SK-N-SH treated with all-trans-retinoic acid at 6 μM for 48 hours (cell line): ENCODE measurements around the gene COL19A1.
A peak's percentile ranks its signal among the peaks of the same experiment; 100 is the strongest.

ENCODE experiments used
- ATAC-seq: fragments of 200-7000 bp; cut with Tn5 transposase; 3 replicates; pipeline ENCODE4 v1.9.1; 2020; ENCODE audit warnings: mild to moderate bottlenecking, moderate library complexity
- ARNTL ChIP-seq: fragments of 450-650 bp; formaldehyde crosslinking; IDR thresholded peaks from 2 replicates; pipeline ENCODE4 v1.5.0; 2020; ENCODE audit warnings: low read depth, mild to moderate bottlenecking, moderate library complexity, borderline replicate concordance
- BACH2 ChIP-seq: fragments of 250-450 bp; sonication (Bioruptor Pico); IDR thresholded peaks from 2 replicates; pipeline ENCODE4 v1.9.0; 2021; ENCODE audit warnings: mild to moderate bottlenecking, borderline replicate concordance
- CREB5 ChIP-seq: fragments of 250-450 bp; sonication (Bioruptor Pico); IDR thresholded peaks from 2 replicates; pipeline ENCODE4 v1.5.1; 2020; ENCODE audit warnings: low read depth, mild to moderate bottlenecking, moderate library complexity
- CSRNP3 ChIP-seq: fragments of 250-450 bp; sonication (Bioruptor Pico); IDR thresholded peaks from 2 replicates; pipeline ENCODE4 v1.5.1; 2021; ENCODE audit warnings: mild to moderate bottlenecking, moderate library complexity
- GLIS3 ChIP-seq: fragments of 250-450 bp; sonication (Bioruptor Pico); IDR thresholded peaks from 2 replicates; pipeline ENCODE4 v1.5.0; 2020; ENCODE audit warnings: mild to moderate bottlenecking, moderate library complexity
- ISL1 ChIP-seq: fragments of 250-450 bp; sonication (Bioruptor Pico); IDR thresholded peaks from 2 replicates; pipeline ENCODE4 v2.1.2; 2022; ENCODE audit warnings: mild to moderate bottlenecking, moderate library complexity
- OSR1 ChIP-seq: fragments of 250-450 bp; sonication (Bioruptor Pico); IDR thresholded peaks from 2 replicates; pipeline ENCODE4 v1.8.0; 2022; ENCODE audit warnings: moderate library complexity, mild to moderate bottlenecking, inconsistent platforms
- PATZ1 ChIP-seq: fragments of 250-450 bp; sonication (Bioruptor Pico); IDR thresholded peaks from 2 replicates; pipeline ENCODE4 v1.8.0; 2020; ENCODE audit warnings: mild to moderate bottlenecking, moderate library complexity, borderline replicate concordance
- POU6F1 ChIP-seq: fragments of 250-450 bp; sonication (Bioruptor Pico); IDR thresholded peaks from 2 replicates; pipeline ENCODE4 v1.8.0; 2021; ENCODE audit warnings: low read depth, mild to moderate bottlenecking, moderate library complexity, borderline replicate concordance
- PPARA ChIP-seq: fragments of 250-450 bp; sonication (Bioruptor Pico); IDR thresholded peaks from 2 replicates; pipeline ENCODE4 v1.5.0; 2020; ENCODE audit warnings: mild to moderate bottlenecking, borderline replicate concordance
- RARB ChIP-seq: fragments of 250-450 bp; sonication (Bioruptor Pico); IDR thresholded peaks from 2 replicates; pipeline ENCODE4 v1.8.0; 2021; ENCODE audit warnings: mild to moderate bottlenecking, moderate library complexity
- SNAI2 ChIP-seq: fragments of 250-450 bp; sonication (Bioruptor Pico); IDR thresholded peaks from 2 replicates; pipeline ENCODE4 v1.5.0; 2020; ENCODE audit warnings: mild to moderate bottlenecking, moderate library complexity
- TCF4 ChIP-seq: fragments of 250-450 bp; sonication (Bioruptor Pico); IDR thresholded peaks from 2 replicates; pipeline ENCODE4 v1.8.0; 2021; ENCODE audit warnings: mild to moderate bottlenecking, moderate library complexity, borderline replicate concordance
- TSHZ2 ChIP-seq: fragments of 250-450 bp; sonication (Bioruptor Pico); IDR thresholded peaks from 2 replicates; pipeline ENCODE4 v1.5.0; 2020; ENCODE audit warnings: mild to moderate bottlenecking, moderate library complexity
- ZNF565 ChIP-seq: fragments of 450-650 bp; formaldehyde crosslinking; conservative IDR thresholded peaks from 2 replicates; pipeline ENCODE4 v1.5.0; 2020; ENCODE audit warnings: low read depth, mild to moderate bottlenecking, moderate library complexity
- ZNF8 ChIP-seq: fragments of 450-650 bp; formaldehyde crosslinking; IDR thresholded peaks from 2 replicates; pipeline ENCODE4 v1.5.0; 2020; ENCODE audit warnings: mild to moderate bottlenecking, moderate library complexity

COL19A1 gene

GRCh38 chr6:69893266-69893665 lies 26.9 kb downstream of the COL19A1 start:
- peak; percentile 64 for ATAC-seq
- TF ChIP-seq ISL1 = peak; percentile 58
- TF ChIP-seq, all 23 proteins: peak for 1; not testable (repeated sequence) for 22

GRCh38 chr6:69894578-69895347 lies 28.4 kb downstream of the COL19A1 start:
- TF ChIP-seq GLIS3 (CRISPR knock-in tag) = no peak
- TF ChIP-seq POU6F1 (CRISPR knock-in tag) = no peak
- TF ChIP-seq, all 23 proteins: peak for 0
- ATAC-seq = peak; percentile 52; the same call in 2 of the 3 replicates

GRCh38 chr6:69895396-69895795 lies 29.0 kb downstream of the COL19A1 start:
- no peak for ATAC-seq
- TF ChIP-seq ZNF565 (no peak), GLIS3 (CRISPR knock-in tag) (no peak), TSHZ2 (CRISPR knock-in tag) (no peak)
- TF ChIP-seq, all 23 proteins: peak for 0

- no peak for TF ChIP-seq GLIS3 (CRISPR knock-in tag)
- no peak for TF ChIP-seq RARB (CRISPR knock-in tag)
- TF ChIP-seq CREB5 (CRISPR knock-in tag) = no peak
- no peak for TF ChIP-seq ARNTL
- TF ChIP-seq, all 23 proteins: peak for 0
- no peak for ATAC-seq
Observed at GRCh38 chr6:69900869-69901268, 34.5 kb downstream of the COL19A1 start.

- TF ChIP-seq PPARA (no peak), ISL1 (no peak), CSRNP3 (no peak), BACH2 (CRISPR knock-in tag) (no peak), ARNTL (no peak), SNAI2 (CRISPR knock-in tag) (no peak)
- no peak for ATAC-seq
Observed at GRCh38 chr6:69901361-69901760, 35.0 kb downstream of the COL19A1 start.

- no peak for ATAC-seq
Observed at GRCh38 chr6:69907981-69908498, 41.7 kb downstream of the COL19A1 start.

More at GRCh38 chr6:69907981-69908498, 41.7 kb downstream of the COL19A1 start:
- no peak for TF ChIP-seq ZNF8 (CRISPR knock-in tag)
- no peak for TF ChIP-seq GLIS3 (CRISPR knock-in tag)
- no peak for TF ChIP-seq BACH2 (CRISPR knock-in tag)
- no peak for TF ChIP-seq CREB5 (CRISPR knock-in tag)
- no peak for TF ChIP-seq POU6F1 (CRISPR knock-in tag)
- no peak for TF ChIP-seq ISL1
- no peak for TF ChIP-seq OSR1 (CRISPR knock-in tag)
- TF ChIP-seq TCF4 (CRISPR knock-in tag) = no peak
- no peak for TF ChIP-seq PATZ1 (CRISPR knock-in tag)
- TF ChIP-seq PPARA = no peak
- no peak for TF ChIP-seq RARB (CRISPR knock-in tag)
